ENCODE data around the gene RBPJL.

The RBPJL gene

GRCh38 chr20:45318948-45319347, 12.3 kb downstream of the RBPJL start:
- no peak for DNase-seq

- no peak for DNase-seq
These were observed 14.4 kb downstream of the RBPJL start for GRCh38 chr20:45320948-45321595.

- peak; percentile 49 to 53 for DNase-seq
These were observed 16.3 kb downstream of the RBPJL start for GRCh38 chr20:45322952-45323383.

- no peak for DNase-seq
These were observed 17.1 kb downstream of the RBPJL start for GRCh38 chr20:45323731-45324130.

GRCh38 chr20:45325371-45325770, 18.7 kb downstream of the RBPJL start:
- DNase-seq: no peak

- DNase-seq: no peak
These were observed 21.8 kb downstream of the RBPJL start for GRCh38 chr20:45328451-45328850.

- no peak for DNase-seq
These were observed 23.1 kb downstream of the RBPJL start for GRCh38 chr20:45329497-45330319.

GRCh38 chr20:45330476-45330875, 23.8 kb downstream of the RBPJL start:
- no peak for DNase-seq

GRCh38 chr20:45336530-45337366, 30.1 kb downstream of the RBPJL start:
- no peak for DNase-seq

- DNase-seq: no peak
These were observed 30.9 kb downstream of the RBPJL start for GRCh38 chr20:45337367-45338120.

GRCh38 chr20:45338121-45339030, 31.7 kb downstream of the RBPJL start:
- no peak for DNase-seq

GRCh38 chr20:45339084-45339483, 32.4 kb downstream of the RBPJL start:
- no peak for DNase-seq

GRCh38 chr20:45339799-45340198, 33.2 kb downstream of the RBPJL start:
- no peak for DNase-seq

- no peak for DNase-seq
These were observed 33.7 kb downstream of the RBPJL start for GRCh38 chr20:45340236-45340847.

- DNase-seq: no peak
These were observed 34.3 kb downstream of the RBPJL start for GRCh38 chr20:45340951-45341350.

- DNase-seq: peak in 1 of 2 experiments; percentile 40
These were observed 34.9 kb downstream of the RBPJL start for GRCh38 chr20:45341579-45341938.

GRCh38 chr20:45341939-45342854, 35.6 kb downstream of the RBPJL start:
- peak; percentile 68 to 74 for DNase-seq

- DNase-seq: no peak
These were observed 36.4 kb downstream of the RBPJL start for GRCh38 chr20:45342855-45343531.

- DNase-seq: peak; percentile 63 to 81
These were observed 37.0 kb downstream of the RBPJL start for GRCh38 chr20:45343532-45344167.
